Stimulated activated CD8-positive, alpha-beta memory T cell treated with anti-CD3 and anti-CD28 coated beads, Interleukin-15, amount 100 ng/mL, for 24 hours (primary cell): ENCODE measurements around the gene VPS39.

Experiments
- DNase-seq: peaks from one replicate; pipeline ENCODE4 v3.0.0-alpha.2; 2020; ENCODE audit warnings: low read depth

Gene VPS39

DNA sequence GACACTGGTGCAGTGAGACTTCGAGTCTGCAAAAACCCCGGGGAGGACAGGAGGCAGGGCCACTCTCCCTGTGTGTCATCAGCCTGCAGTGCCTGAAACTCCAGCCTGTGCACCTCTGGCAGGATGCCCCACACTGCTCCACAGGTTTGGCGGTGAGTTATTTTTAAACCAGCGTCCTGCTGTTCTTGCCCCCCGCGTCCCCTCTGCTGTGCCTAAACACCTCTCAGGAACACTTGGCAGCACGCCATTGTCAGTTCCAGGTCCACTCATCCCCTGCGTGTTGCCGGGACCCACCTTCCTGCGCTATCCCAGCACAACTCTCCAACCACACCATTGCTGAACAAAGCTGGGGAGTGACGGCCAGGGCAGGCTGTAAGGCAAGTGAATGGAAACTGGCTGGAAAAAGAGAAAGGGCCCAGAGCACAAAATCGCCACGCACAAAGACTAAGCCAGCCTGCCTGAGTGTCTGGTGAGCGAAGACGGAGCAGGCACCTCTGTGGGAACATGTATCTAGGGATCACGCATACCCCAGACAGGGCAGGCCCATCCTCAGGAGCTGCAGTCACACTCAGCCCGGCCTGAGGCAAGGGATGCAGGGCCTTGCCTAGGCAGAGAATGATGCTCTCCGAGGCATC lies 48.6 kb downstream of the VPS39 start:
- DNase-seq = no peak

DNA sequence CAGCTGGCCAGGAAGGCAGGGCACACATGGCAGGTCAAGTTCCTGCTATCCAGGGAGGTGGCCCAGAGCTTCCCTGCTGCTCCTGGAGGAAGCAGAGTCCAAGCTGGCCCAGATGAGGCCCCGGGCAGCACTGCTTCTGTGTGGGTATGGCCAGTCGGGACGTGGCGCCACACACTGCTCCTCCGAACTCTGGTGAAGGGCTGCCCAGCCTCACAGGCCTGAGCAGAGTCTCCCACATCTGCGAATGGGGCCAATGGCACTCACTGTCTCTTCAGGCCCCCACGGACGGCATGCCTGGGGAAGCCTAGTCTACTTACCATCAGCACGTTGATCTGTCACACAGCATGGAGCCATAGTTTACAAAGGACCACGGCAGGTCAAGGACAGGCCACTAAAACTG lies 49.2 kb downstream of the VPS39 start:
- no peak for DNase-seq

DNA sequence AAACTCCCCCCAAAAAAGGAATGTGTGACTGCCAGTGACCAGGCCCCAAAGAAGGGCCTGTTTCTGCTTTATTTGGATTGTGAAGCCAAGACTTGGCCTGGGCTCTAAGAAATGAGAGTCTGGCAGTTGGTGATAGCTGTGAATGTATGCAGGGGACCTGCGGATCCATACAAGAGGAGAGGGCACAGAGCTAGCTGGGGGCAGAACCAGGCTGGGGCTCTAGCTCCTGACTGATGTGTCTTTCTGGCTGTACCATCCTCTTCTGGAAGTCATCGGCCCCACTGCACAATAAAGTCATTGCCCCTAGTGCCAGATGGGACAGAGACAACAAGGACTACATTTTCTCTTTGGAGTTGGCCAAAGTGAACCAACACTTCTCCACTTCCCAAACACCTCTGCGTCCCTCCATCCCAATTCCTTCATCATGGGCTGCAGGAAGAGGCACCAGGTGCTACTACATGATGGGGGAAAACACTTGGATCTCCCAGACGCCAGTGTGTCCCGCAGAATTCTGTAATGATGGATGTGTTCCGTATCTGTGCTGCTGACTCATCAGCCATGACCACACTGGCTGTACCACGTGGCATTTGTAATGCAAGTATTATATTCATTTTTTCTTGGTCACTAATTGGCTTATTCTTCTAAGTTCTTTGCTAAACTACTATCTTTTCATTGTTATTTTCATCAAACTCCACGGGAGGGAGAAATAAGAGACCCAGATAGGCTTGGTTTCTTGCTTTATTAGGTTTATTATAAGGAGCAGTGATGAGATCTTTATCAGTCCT lies 49.9 kb downstream of the VPS39 start:
- DNase-seq = no peak

DNA sequence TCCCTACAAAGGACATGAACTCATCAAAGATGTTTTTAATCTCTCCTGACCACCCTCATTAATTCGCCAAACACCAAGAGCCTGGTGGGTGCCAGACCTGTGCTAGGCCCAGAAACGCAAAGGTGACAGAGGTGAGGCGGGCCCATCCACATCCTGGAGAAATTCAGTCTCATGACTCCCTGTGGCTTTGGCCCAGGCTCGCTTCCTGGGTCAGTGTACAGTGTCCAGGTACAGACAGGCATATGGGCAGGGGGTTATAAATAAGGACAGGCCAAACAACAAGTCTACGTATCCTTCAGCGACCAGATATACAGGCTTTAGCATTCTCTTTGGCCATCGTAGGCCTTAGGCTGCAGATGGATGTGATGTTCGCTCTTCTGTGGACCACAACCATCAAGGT lies 50.7 kb downstream of the VPS39 start:
- DNase-seq = no peak

DNA sequence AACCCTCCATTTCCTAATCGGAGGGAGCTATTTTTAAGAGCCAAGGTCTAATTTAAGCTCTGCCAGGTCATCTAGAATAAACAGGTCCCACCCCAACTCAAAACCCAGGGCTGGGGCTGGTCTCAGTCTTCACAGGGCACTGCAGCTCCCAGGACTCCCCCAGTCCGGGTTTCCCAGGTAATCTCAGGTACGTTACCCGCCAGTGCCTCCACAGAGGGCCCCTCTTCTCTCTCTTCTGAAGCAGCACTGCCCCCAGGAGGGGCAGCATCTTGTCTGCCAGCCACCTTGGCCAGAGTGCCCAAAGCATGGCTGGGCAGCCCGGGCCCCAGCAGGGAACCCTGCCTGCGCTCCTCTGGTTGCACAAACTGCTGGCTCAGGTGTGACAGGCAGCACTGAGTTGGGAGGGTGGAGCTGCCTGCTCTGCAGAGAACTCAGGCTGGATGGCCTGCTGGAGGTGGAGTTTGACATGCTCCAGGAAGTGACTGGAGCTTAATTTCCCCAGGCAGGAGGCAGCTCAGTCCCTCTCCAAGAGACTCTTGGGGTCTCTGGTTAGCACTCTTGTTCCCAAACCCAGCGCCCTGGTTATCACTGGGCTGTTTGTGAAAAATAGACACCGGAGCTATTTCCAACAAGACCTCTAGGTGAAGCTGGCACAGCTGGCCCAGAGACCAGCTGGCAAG lies 51.7 kb downstream of the VPS39 start, which contains the start of gene PLA2G4F:
PLA2G4F (minus strand) TSS at position 394 of the 680 bp plus-strand sequence; CDS start at position 307, 87 bp downstream.
- no peak for DNase-seq

DNA sequence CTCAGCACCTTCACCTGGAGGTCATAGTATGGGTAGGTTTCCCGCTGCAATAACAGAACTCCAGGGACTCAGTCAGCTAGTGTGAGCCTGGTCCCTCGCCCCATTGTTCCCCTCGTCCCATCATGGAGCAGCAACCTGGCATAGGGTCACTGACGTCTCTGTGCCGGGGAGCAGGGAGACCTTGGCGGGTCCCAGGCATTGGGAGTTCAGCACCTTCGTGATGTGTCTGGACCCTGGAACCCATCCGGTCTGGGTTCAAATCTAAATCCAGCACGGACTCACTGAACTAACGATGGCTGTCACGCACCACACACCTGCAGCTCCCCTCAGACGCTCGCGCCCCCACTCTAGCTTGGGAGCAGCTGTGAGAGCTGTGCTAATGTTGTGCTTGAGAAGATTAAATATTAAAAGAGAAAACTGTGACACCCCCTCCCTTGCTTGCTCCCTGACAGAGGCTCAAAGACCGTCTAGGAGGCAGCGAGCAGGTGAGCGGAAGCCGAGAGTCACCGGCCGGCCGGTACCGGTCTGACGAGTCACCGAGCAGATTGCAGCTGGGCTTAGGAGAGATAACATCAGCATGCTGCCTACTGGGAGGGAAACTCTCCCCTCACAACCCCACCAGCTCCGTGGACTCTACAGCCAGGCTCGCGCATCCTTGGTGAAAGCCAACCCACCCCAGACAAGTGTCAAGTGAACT lies 52.4 kb downstream of the VPS39 start:
- no peak for DNase-seq

GRCh38 chr15:42154956-42155355 lies 53.1 kb downstream of the VPS39 start:
- no peak for DNase-seq

- DNase-seq = no peak
Observed at GRCh38 chr15:42154212-42154941, 53.7 kb downstream of the VPS39 start.

- DNase-seq = no peak
Observed at GRCh38 chr15:42153874-42154211, 54.3 kb downstream of the VPS39 start.

GRCh38 chr15:42152921-42153698 lies 55.0 kb downstream of the VPS39 start:
- no peak for DNase-seq

- no peak for DNase-seq
Observed at GRCh38 chr15:42152196-42152920, 55.7 kb downstream of the VPS39 start.

- no peak for DNase-seq
Observed at GRCh38 chr15:42151736-42152135, 56.4 kb downstream of the VPS39 start.

DNA sequence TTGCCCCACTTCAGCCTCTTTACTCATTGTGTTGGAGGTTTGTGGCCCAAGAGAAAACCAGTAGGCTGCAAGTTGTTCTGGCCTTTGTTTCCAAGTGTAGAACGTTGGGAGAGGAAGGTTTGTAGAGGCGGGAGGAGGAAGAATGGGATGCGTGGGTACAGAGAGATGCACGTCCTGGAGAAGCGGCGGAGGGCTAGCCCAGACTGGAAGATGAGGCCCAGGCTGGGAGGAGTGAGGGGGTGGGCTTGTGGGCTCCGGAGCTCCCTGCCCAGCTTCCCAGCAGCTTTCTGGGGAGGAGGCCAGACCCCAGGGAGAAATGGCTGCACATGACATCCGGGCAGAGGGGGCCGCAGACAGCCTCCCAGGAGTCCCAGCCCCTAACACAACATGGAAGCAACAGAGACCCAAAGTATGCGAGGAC lies 57.0 kb downstream of the VPS39 start:
- no peak for DNase-seq

- DNase-seq = no peak
Observed at GRCh38 chr15:42150219-42150970, 57.7 kb downstream of the VPS39 start.

GRCh38 chr15:42149493-42150218 lies 58.4 kb downstream of the VPS39 start:
- DNase-seq = no peak

DNA sequence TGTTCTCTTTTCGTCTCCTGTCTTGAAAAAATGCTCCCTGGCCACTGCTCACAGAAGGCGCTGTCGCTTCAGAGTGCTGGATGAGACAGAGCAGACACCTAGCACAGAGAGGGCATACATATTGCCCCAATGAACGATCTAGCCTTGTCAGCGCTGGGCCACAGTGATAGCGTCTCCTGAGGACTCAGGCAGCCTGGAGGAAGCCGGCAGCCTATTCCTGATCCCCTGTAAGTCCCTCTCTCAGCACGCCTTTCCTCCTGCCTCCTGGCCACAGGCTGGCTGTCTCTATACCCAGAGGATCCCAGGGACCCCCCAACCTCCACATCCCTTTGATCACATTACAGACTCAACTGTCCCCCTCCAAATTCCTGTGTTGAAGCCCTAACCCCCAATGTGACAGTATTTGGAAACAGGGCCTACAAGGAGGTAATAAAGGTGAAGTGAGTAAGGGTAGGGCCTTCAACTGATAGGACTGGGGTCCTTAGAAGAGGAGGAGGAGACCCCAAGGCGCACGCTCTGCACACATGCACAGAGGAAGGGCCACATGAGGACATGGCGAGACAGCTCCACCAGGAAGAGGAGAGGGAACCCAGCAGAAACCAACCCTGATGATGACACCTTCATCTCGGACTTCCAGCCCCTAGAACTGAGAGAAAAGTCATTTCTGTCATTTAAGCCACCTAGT lies 59.2 kb downstream of the VPS39 start:
- DNase-seq = no peak

DNA sequence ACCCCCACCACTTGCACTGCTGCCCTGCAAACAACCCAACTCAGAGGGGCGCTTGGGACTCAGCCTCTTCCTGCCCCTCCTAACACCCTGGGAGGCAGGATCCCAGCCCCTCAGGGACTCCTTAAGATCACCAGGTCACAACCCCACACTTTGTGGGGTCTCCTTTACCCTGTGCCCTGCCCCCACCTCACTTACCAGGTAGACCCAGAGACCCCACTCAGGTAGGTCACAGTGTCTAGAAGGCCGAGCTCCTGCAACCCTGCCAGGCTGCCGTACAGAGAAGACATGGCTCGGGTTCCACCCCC lies 60.7 kb downstream of the VPS39 start:
- DNase-seq = no peak
